Stimulated activated CD8-positive, alpha-beta memory T cell treated with anti-CD3 and anti-CD28 coated beads, Interleukin-7, amount 100 ng/mL, for 48 hours (primary cell): ENCODE data around the gene SART3.
"Not testable (repeated sequence)": the region's sequence is repeated elsewhere in the genome, so short reads cannot be mapped to it uniquely, and the experiment has no call there.

Source experiments
- DNase-seq, 2 donors: peaks; one replicate each; pipeline ENCODE4 v3.0.0-alpha.2; 2020; ENCODE audit warnings: low read depth in 1 of 2; ENCODE audit errors: extremely low read depth in 1 of 2

SART3 gene

GRCh38 chr12:108582509-108582908, 21.5 kb upstream of the SART3 start:
- no peak for DNase-seq

- no peak for DNase-seq
Measured at GRCh38 chr12:108581311-108582227, 20.6 kb upstream of the SART3 start.

- no peak for DNase-seq
Measured at GRCh38 chr12:108580531-108580930, 19.6 kb upstream of the SART3 start.

- DNase-seq = no peak
Measured at GRCh38 chr12:108578813-108579212, 17.8 kb upstream of the SART3 start.

- no peak for DNase-seq
Measured at GRCh38 chr12:108578264-108578663, 17.3 kb upstream of the SART3 start.

- DNase-seq = no peak
Measured at GRCh38 chr12:108577458-108577857, 16.5 kb upstream of the SART3 start.

- no peak for DNase-seq
Measured at GRCh38 chr12:108576660-108577234, 15.8 kb upstream of the SART3 start.

GRCh38 chr12:108575199-108575912, 14.4 kb upstream of the SART3 start:
- DNase-seq = no peak

- not testable (repeated sequence) for DNase-seq
Measured at GRCh38 chr12:108574276-108574675, 13.3 kb upstream of the SART3 start.

- no peak for DNase-seq
Measured at GRCh38 chr12:108573317-108573716, 12.3 kb upstream of the SART3 start.

- no peak for DNase-seq
Measured at GRCh38 chr12:108572166-108572790, 11.3 kb upstream of the SART3 start.

- DNase-seq = no peak
Measured at GRCh38 chr12:108571609-108572165, 10.7 kb upstream of the SART3 start.

- no peak for DNase-seq
Measured at GRCh38 chr12:108570743-108571608, 10.0 kb upstream of the SART3 start.

GRCh38 chr12:108568338-108569154, 7.6 kb upstream of the SART3 start:
- DNase-seq = peak in 1 of 2 donors; percentile 72

GRCh38 chr12:108567406-108568337, 6.7 kb upstream of the SART3 start:
- no peak for DNase-seq

GRCh38 chr12:108566452-108566851, 5.5 kb upstream of the SART3 start:
- no peak for DNase-seq

GRCh38 chr12:108565976-108566375, 5.0 kb upstream of the SART3 start:
- peak in 1 of 2 donors; percentile 50 for DNase-seq

- DNase-seq = no peak
Measured at GRCh38 chr12:108565146-108565545, 4.2 kb upstream of the SART3 start.
